Prostate gland (tissue), 2 donors: ENCODE results near the gene RAB40C. TPM values are rescaled to one million over a fixed set of nuclear protein-coding genes. Genes with fewer than 3 reads are reported as not detected.

ENCODE experiments used
- DNase-seq: peaks from one replicate; pipeline ENCODE4 v3.0.0-alpha.2; 2019; ENCODE audit warnings: low spot score
- H3K27ac ChIP-seq, 2 donors: fragments of 200-600 bp; sonication (generic); 2 replicates each; pipeline ENCODE4 v1.5.1; 2017 to 2019
- H3K27me3 ChIP-seq: fragments of 200-600 bp; sonication (generic); replicated peaks from 2 replicates; pipeline ENCODE4 v1.5.1; 2019; ENCODE audit not compliant: insufficient read depth
- H3K36me3 ChIP-seq, 2 donors: fragments of 200-600 bp; sonication (generic); 1 replicate in 1 of 2; 2 replicates in 1 of 2; pipeline versions ENCODE4 v1.5.1 to v1.8.1; 2017 to 2019
- H3K4me1 ChIP-seq: fragments of 200-600 bp; sonication (generic); replicated peaks from 2 replicates; pipeline ENCODE4 v1.5.1; 2019
- H3K4me3 ChIP-seq, 2 donors: fragments of 200-600 bp; sonication (generic); 2 replicates each; pipeline ENCODE4 v1.5.1; 2017 to 2019
- H3K9me3 ChIP-seq: fragments of 200-600 bp; sonication (generic); 2 replicates; pipeline ENCODE4 v1.5.1; 2017
- POLR2A ChIP-seq: fragments of 450-650 bp; IDR thresholded peaks from one replicate; pipeline ENCODE4 v1.6.1; 2016; ENCODE audit warnings: antibody characterized with exemption, mild to moderate bottlenecking
- POLR2AphosphoS5 ChIP-seq: sonication (generic); formaldehyde crosslinking; IDR thresholded peaks from one replicate; pipeline ENCODE4 v1.6.1; 2017; ENCODE audit warnings: antibody characterized with exemption
- WGBS: methylation state at CpG from one replicate; pipeline ENCODE4 v1.1.5; 2018; 5-methylcytosine and 5-hydroxymethylcytosine counted together
- intact Hi-C: fragments of 100-400 bp; cut with DNase I; formaldehyde crosslinking; loops from one replicate; pipeline ENCODE4 v1.14.2; 2022
- total RNA-seq, 2 donors: library from RNA; depleted of rRNA; stranded (reverse); fragments of >200 nt; gene quantifications; one replicate each; pipeline ENCODE4 v1.1.0, GENCODE V29; 2016
- TF ChIP-seq, protein P1 (sequence below), 4 experiments: fragments of 200-600 bp in 2 of 4; fragments of 450-650 bp in 2 of 4; sonication (generic) in 2 of 4; IDR thresholded peaks; 1 replicate in 3 of 4; 2 replicates in 1 of 4; pipeline ENCODE4 v1.5.1; 2016 to 2019; ENCODE audit warnings: antibody characterized with exemption in 4 of 4, mild to moderate bottlenecking in 2 of 4, moderate library complexity in 2 of 4

RAB40C gene
- total RNA-seq, 2 donors from 2014 or later: 41.8 to 68.0 TPM

DNA sequence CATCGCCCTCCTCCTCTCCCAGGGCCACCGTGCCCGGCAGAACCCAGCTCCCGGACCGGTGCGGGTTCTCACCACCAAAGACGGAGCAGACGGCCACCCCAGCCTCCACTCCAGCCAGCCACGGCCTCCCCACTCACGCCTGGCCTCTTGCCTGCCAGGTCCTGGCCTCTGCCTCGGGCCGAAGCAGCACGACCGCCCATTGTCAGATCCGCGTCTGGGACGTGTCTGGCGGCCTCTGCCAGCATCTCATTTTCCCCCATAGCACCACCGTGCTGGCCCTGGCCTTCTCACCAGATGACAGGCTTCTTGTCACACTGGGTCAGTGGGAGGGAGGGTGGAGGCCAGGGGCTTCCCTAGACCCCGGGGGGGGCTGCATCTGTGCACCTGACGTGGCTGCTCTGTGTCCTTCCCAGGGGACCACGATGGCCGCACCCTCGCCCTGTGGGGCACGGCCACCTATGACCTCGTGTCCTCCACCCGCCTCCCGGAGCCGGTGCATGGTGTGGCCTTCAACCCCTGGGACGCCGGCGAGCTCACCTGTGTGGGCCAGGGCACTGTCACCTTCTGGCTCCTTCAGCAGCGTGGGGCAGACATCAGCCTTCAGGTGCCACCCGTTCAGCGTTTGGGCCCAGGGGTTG lies 71.4 kb downstream of the RAB40C start:
- Histone ChIP-seq H3K36me3 (no peaks in the 10 kb centered on the region), H3K4me3 (no peak overlapping the region), H3K4me1 (peaks cover 3% of the 10 kb centered on the region), H3K27ac (peak overlapping the region; percentile 53 to 61), H3K9me3 (no peaks in the 10 kb centered on the region), H3K27me3 (no peaks in the 10 kb centered on the region)
- DNase-seq: no peak
- TF ChIP-seq, protein P1, sequence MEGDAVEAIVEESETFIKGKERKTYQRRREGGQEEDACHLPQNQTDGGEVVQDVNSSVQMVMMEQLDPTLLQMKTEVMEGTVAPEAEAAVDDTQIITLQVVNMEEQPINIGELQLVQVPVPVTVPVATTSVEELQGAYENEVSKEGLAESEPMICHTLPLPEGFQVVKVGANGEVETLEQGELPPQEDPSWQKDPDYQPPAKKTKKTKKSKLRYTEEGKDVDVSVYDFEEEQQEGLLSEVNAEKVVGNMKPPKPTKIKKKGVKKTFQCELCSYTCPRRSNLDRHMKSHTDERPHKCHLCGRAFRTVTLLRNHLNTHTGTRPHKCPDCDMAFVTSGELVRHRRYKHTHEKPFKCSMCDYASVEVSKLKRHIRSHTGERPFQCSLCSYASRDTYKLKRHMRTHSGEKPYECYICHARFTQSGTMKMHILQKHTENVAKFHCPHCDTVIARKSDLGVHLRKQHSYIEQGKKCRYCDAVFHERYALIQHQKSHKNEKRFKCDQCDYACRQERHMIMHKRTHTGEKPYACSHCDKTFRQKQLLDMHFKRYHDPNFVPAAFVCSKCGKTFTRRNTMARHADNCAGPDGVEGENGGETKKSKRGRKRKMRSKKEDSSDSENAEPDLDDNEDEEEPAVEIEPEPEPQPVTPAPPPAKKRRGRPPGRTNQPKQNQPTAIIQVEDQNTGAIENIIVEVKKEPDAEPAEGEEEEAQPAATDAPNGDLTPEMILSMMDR (IDR thresholded peaks at IDR 0.05): no peak
- TF ChIP-seq POLR2A (no peak), POLR2AphosphoS5 (no peak)
- intact Hi-C loops: no loop called here
- 68% methylated on average over 34 of the region's 35 CpGs for WGBS

DNA sequence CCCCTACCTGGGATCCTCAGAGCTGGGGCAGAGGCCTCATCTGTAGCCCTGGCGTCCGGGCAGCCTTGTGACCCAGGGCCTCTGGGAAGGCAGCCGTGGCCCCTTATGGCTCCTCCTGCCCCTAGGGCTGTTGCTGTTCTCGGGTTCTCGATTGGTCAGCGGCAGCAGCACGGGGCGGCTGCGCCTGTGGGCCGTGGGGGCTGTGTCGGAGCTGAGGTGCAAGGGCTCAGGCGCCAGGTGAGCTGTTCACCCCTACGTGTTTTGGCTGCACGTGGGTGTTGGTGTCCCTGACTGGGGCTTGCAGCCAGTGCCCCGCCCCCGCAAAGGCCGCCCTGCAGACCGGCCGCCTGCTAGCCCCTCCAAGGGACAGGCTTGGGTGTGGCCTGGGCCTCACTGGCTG lies 72.2 kb downstream of the RAB40C start:
- Histone ChIP-seq H3K4me1 (peaks cover 3% of the 10 kb centered on the region), H3K36me3 (no peaks in the 10 kb centered on the region), H3K27ac (no peak overlapping the region), H3K4me3 (no peak overlapping the region), H3K27me3 (no peaks in the 10 kb centered on the region), H3K9me3 (no peaks in the 10 kb centered on the region)
- 91% methylated on average over 18 of the region's 19 CpGs for WGBS
- intact Hi-C loops: no loop called here
- TF ChIP-seq POLR2AphosphoS5: no peak
- TF ChIP-seq, protein P1 (IDR thresholded peaks at IDR 0.05): no peak
- no peak for TF ChIP-seq POLR2A
- no peak for DNase-seq

DNA sequence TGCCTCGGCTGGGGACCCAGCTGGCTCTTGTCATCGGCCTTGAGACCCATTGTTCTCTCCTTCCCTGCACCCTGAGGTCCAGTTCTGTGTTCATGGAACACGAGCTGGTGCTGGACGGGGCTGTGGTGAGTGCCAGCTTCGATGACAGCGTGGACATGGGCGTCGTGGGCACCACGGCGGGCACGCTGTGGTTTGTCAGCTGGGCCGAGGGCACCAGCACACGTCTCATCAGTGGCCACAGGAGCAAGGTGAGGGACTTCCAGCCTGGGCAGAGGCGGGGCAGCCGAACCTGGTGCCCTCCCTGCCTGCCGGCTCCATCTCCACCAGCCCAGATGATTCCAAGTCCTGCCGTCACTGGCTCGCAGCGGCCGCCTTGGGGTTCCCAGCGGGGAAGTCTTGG lies 72.7 kb downstream of the RAB40C start:
- H3K27me3 ChIP-seq: no peaks in the 10 kb centered on the region
- H3K4me1 ChIP-seq: peaks cover 3% of the 10 kb centered on the region
- no peak for DNase-seq
- H3K9me3 ChIP-seq: no peaks in the 10 kb centered on the region
- no peak for TF ChIP-seq POLR2AphosphoS5
- TF ChIP-seq, protein P1 (IDR thresholded peaks at IDR 0.05): no peak
- no peak for TF ChIP-seq POLR2A
- WGBS: 95% methylated on average over 20 of the region's 21 CpGs
- H3K4me3 ChIP-seq: no peak overlapping the region
- no peak overlapping the region for H3K27ac ChIP-seq
- H3K36me3 ChIP-seq: no peaks in the 10 kb centered on the region
- intact Hi-C loops: no loop called here

DNA sequence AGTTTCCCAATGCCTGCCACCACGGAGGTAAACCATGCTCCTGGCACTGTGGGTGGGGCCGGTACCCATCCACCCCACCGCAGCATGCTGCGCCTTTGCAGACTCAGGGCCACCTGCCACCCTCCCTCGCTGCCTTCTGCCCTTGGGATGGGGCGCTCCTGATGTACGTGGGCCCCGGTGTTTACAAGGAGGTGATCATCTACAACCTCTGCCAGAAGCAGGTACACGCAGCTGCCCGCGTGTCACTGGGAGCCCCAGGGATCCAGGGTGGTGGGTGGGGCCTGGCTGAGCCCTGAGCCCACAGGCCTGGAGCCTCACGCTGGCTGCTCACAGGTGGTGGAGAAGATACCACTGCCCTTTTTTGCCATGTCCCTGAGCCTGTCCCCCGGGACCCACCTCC lies 76.7 kb downstream of the RAB40C start:
- Histone ChIP-seq H3K36me3 (peaks cover 3 to 16% of the 10 kb centered on the region in 2 donors), H3K4me3 (no peak overlapping the region), H3K27ac (no peak overlapping the region), H3K4me1 (peaks cover 7% of the 10 kb centered on the region), H3K27me3 (no peaks in the 10 kb centered on the region), H3K9me3 (no peaks in the 10 kb centered on the region)
- WGBS: 86% methylated on average over 13 of the region's 13 CpGs
- DNase-seq: no peak
- intact Hi-C loops: no loop called here
- TF ChIP-seq, protein P1 (IDR thresholded peaks at IDR 0.05): no peak
- TF ChIP-seq POLR2AphosphoS5: no peak
- TF ChIP-seq POLR2A: no peak

DNA sequence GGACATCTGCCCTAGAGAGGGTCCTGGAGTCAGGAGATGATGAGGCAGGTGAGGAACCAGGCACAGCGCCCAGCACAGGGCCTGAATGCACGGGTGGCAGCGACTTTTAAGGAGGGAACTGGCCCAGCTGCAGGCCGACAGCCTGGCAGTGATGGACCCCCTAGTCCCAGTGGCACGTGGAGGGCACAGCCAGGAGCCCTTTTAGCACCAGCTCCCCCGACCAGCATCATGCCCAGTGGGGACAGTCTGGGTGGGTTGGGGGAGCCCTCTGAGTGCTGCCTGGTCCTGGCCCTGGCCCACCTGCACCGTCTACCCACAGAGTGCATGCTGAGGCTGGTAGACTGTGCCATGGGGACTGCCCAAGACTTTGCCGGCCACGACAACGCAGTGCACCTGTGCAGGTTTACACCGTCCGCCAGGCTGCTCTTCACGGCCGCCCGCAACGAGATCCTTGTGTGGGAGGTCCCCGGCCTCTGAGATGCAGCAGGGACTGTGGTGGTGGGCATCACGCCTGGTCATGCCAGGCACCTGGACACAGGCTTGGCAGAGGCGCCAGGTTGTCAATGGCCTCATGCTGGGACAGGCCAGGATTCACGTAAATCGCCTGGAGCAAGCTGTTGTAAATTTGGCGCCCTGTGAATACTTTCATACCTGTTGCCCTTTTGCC lies 77.4 kb downstream of the RAB40C start:
- Histone ChIP-seq H3K27me3 (no peaks in the 10 kb centered on the region), H3K36me3 (peaks cover 9 to 23% of the 10 kb centered on the region in 2 donors), H3K9me3 (no peaks in the 10 kb centered on the region), H3K4me1 (peaks cover 7% of the 10 kb centered on the region), H3K4me3 (no peak overlapping the region), H3K27ac (peak overlapping the region; percentile 29 to 84)
- no peak for DNase-seq
- intact Hi-C loops: no loop called here
- TF ChIP-seq POLR2AphosphoS5: no peak
- WGBS: 70% methylated on average over 22 of the region's 22 CpGs
